Adrenal gland (tissue), 12 donors: ENCODE data around the gene SGPL1. TPM values are rescaled to one million over a fixed set of nuclear protein-coding genes. Genes with fewer than 3 reads are reported as not detected.

Experiments used
- DNase-seq, 7 donors: peaks; one replicate each; pipeline ENCODE4 v3.0.0-alpha.2; 2019 to 2020
- H3K27ac ChIP-seq, 5 donors: fragments of 200-600 bp; sonication (generic) in 4 of 5; 1 replicate in 3 of 5; 2 replicates in 2 of 5; pipeline versions ENCODE4 v1.5.1 to v1.8.0; 2016 to 2020; ENCODE audit warnings: mild to moderate bottlenecking in 1 of 5
- H3K27me3 ChIP-seq: fragments of 200-600 bp; 2 replicates; pipeline ENCODE4 v1.8.0; 2021
- H3K36me3 ChIP-seq, 2 donors: fragments of 200-600 bp; replicated peaks in 1 of 2; 1 replicate in 1 of 2; 2 replicates in 1 of 2; pipeline versions ENCODE4 v1.5.1 to v1.8.0; 2018 to 2022
- H3K4me1 ChIP-seq, 2 donors: fragments of 200-600 bp; replicated peaks in 1 of 2; 1 replicate in 1 of 2; 2 replicates in 1 of 2; pipeline versions ENCODE4 v1.5.1 to v1.8.0; 2018 to 2021
- H3K4me3 ChIP-seq, 4 donors: fragments of 200-600 bp; sonication (generic) in 3 of 4; one replicate each; pipeline ENCODE4 v1.5.1; 2016 to 2018
- H3K9me3 ChIP-seq, 3 donors: fragments of 200-600 bp; sonication (generic) in 1 of 3; replicated peaks in 1 of 3; 1 replicate in 2 of 3; 2 replicates in 1 of 3; pipeline versions ENCODE4 v1.5.1 to v1.8.0; 2016 to 2021
- POLR2A ChIP-seq, 2 donors: fragments of 450-650 bp; IDR thresholded peaks; one replicate each; pipeline ENCODE4 v1.6.1; 2017; ENCODE audit warnings: antibody characterized with exemption in 2 of 2, mild to moderate bottlenecking in 2 of 2, moderate library complexity in 1 of 2
- WGBS, 4 donors: extraction: QIAGEN DNeasy Blood & Tissue Kit in 2 of 4; methylation state at CpG; one replicate each; pipeline versions ENCODE4 v1.1.5 to v1.1.7; 2013 to 2017; 5-methylcytosine and 5-hydroxymethylcytosine counted together
- intact Hi-C, 2 donors: fragments of 100-400 bp; cut with DNase I; formaldehyde crosslinking; loops; one replicate each; pipeline versions ENCODE4 v1.14.1 to v1.15.0; 2022 to 2023
- polyA plus RNA-seq, 3 donors: library from polyadenylated mRNA; stranded (reverse); fragments of 200-250 nt in 2 of 3; fragments of 350-450 nt in 1 of 3; fragmentation: Illumina TruSeq in 1 of 3; extraction: RNeasy Lipid Tissue Mini Kit (QIAGEN cat#74804) in 1 of 3; gene quantifications; one replicate each; pipeline ENCODE4 v1.2.3, GENCODE V29; 2013 to 2014
- total RNA-seq, 9 donors: library from RNA; depleted of rRNA in 4 of 9; stranded (reverse); fragments of >200 nt in 4 of 9; fragments of 120-200 nt in 1 of 9; fragmentation: NEBNext Ultra II Directional in 1 of 9; extraction: Animal tissue kit (Norgen Biotek cat#: 25700) in 1 of 9; gene quantifications; one replicate each; pipeline versions ENCODE4 v1.1.0 to v1.2.4, GENCODE V29; 2013 to 2023
- TF ChIP-seq, protein P1 (sequence below), 6 experiments: fragments of 450-650 bp in 4 of 6; fragments of 200-600 bp in 2 of 6; sonication (generic) in 1 of 6; IDR thresholded peaks; 1 replicate in 5 of 6; 2 replicates in 1 of 6; pipeline versions ENCODE4 v1.5.1 to v1.8.0; 2016 to 2021; ENCODE audit warnings: antibody characterized with exemption in 6 of 6, mild to moderate bottlenecking in 2 of 6, moderate library complexity in 1 of 6
- donor health status: healthy with polysubstance abuse.
- donor health status: Bipolar disorder and iron deficiency.
- donor health status: DM: yes; HTN: yes; CAD: no.
- donor health status: DM: no; HTN: no; CAD: no.
- donor health status: DM: no; HTN: no; CAD: no.
- donor health status: DM: yes; HTN: yes; CAD: no.

SGPL1 gene
- total and polyA plus RNA-seq, 12 donors: 8.7 to 47.9 (median 33.2) TPM

DNA sequence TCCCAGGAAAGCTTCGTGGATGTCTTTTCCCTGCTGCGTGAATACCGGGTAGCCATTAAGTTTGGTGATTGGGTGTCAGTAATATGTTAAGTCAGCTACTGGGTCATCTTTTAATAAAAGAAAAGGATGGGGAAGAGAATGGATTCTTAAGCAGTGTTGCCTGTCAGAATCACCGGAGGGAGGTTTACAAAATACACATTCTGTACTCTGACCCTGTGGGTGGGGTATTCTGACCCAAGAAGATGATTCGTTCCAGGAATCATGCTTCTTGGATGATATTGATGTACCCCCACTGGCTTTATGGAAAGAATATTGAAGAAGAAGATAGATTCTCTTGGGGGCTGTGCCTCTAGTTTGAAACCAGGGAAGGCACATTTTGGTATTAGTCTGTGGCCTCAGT lies 18.3 kb downstream of the SGPL1 start:
- H3K27me3 ChIP-seq: no peaks in the 10 kb centered on the region
- 80 to 88% (median 87%) methylated on average over 5 of the region's 5 CpGs for WGBS, 4 donors
- no peak for DNase-seq
- no peak for TF ChIP-seq POLR2A (IDR thresholded peaks at IDR 0.05)
- TF ChIP-seq, protein P1, sequence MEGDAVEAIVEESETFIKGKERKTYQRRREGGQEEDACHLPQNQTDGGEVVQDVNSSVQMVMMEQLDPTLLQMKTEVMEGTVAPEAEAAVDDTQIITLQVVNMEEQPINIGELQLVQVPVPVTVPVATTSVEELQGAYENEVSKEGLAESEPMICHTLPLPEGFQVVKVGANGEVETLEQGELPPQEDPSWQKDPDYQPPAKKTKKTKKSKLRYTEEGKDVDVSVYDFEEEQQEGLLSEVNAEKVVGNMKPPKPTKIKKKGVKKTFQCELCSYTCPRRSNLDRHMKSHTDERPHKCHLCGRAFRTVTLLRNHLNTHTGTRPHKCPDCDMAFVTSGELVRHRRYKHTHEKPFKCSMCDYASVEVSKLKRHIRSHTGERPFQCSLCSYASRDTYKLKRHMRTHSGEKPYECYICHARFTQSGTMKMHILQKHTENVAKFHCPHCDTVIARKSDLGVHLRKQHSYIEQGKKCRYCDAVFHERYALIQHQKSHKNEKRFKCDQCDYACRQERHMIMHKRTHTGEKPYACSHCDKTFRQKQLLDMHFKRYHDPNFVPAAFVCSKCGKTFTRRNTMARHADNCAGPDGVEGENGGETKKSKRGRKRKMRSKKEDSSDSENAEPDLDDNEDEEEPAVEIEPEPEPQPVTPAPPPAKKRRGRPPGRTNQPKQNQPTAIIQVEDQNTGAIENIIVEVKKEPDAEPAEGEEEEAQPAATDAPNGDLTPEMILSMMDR (IDR thresholded peaks at IDR 0.05): no peak
- H3K4me1 ChIP-seq: peaks cover 29 to 59% of the 10 kb centered on the region in 2 donors
- no peaks in the 10 kb centered on the region for H3K36me3 ChIP-seq
- peak overlapping the region in 1 of 5 donors; percentile 69 for H3K27ac ChIP-seq
- intact Hi-C loops: no loop called here
- H3K4me3 ChIP-seq: no peak overlapping the region
- H3K9me3 ChIP-seq: no peaks in the 10 kb centered on the region

DNA sequence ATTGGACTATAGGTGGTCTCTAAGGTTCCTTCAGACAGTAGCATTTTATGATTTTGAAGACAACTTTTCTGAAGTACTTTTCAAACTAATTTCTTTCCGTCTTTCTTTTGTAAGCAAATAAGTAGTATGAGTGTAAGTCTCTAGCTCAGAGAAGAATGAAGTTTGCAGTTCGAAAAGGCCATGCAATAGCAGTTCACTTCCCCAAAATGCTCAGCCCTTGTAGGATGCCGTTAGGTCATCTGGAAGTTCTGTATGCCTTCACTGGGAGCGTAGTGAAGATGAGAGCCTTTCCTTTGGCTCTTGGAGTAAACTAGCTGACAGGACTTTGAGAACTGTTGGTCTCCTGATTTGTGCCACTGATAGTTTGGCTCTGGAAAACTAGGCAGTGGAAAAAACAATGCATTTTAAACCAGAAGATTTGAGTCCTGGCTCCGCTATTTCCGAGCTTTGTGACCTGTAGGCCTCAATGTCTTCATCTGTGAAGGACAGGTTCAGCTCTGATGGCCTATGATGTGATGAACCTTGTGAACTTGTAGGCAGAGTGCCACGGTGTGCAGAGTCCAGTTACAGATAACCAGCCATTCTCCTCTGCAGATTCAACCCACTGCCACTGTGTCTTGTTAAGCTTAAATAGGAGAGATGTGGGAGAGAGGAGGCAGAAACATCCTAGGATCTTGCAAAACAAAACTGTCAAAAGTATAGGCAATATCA lies 18.8 kb downstream of the SGPL1 start:
- Histone ChIP-seq H3K27ac (no peak overlapping the region), H3K9me3 (no peaks in the 10 kb centered on the region), H3K4me3 (no peak overlapping the region), H3K36me3 (no peaks in the 10 kb centered on the region), H3K27me3 (no peaks in the 10 kb centered on the region), H3K4me1 (peaks cover 25 to 53% of the 10 kb centered on the region in 2 donors)
- 68 to 88% (median 78%) methylated on average over 7 of the region's 7 CpGs for WGBS, 4 donors
- TF ChIP-seq POLR2A (IDR thresholded peaks at IDR 0.05): no peak
- TF ChIP-seq, protein P1 (IDR thresholded peaks at IDR 0.05): no peak
- no peak for DNase-seq
- intact Hi-C loops: no loop called here

DNA sequence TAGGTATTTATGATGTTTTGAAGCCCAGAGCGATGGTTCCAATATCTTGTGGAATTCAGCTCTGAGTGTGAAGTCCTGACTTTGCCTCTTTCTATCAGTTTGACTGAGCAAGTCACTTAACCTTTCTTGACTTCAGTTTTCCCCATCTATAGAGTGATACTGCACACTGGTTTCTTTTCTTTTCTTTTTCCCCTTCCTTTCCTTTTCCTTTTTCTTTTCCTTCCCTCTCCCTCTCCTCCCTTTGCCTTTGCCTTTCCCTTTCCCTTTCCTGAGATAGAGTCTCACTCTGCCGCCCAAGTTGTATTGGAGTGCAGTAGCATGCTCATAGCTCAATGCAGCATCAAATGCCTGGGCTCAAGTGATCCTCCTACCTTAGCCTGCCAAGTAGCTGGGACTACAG lies 20.6 kb downstream of the SGPL1 start:
- Histone ChIP-seq H3K9me3 (no peaks in the 10 kb centered on the region), H3K36me3 (no peaks in the 10 kb centered on the region), H3K4me3 (no peak overlapping the region), H3K27me3 (no peaks in the 10 kb centered on the region), H3K4me1 (peaks cover 25 to 45% of the 10 kb centered on the region in 2 donors), H3K27ac (no peak overlapping the region)
- intact Hi-C loops: no loop called here
- no peak for DNase-seq
- no peak for TF ChIP-seq POLR2A (IDR thresholded peaks at IDR 0.05)
- TF ChIP-seq, protein P1 (IDR thresholded peaks at IDR 0.05): no peak
- WGBS, 4 donors: 74 to 92% (median 84%) methylated on average over 2 of the region's 2 CpGs

DNA sequence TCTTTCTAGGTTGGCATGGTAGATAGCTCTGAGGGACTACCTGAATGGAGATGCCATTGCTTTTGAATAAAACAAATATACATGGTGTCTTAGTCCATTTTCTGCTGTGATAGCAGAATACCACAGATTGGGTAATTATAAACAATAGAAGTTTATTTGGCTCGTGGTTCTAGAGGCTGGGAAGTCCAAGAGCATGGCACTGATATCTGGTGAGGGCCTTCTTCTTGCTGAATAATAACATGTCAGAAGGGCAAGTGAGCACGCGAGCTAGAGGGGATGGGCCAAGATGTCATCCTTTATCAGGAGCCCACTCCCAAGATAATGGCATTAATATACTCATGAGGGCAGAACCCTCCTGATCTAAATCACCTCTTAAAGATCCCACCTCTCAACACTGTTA lies 21.9 kb downstream of the SGPL1 start:
- TF ChIP-seq, protein P1 (IDR thresholded peaks at IDR 0.05): no peak
- TF ChIP-seq POLR2A (IDR thresholded peaks at IDR 0.05): no peak
- intact Hi-C loops: no loop called here
- H3K4me1 ChIP-seq: peaks cover 18 to 31% of the 10 kb centered on the region in 2 donors
- H3K36me3 ChIP-seq: no peaks in the 10 kb centered on the region
- H3K27ac ChIP-seq: no peak overlapping the region
- no peaks in the 10 kb centered on the region for H3K9me3 ChIP-seq
- no peaks in the 10 kb centered on the region for H3K27me3 ChIP-seq
- H3K4me3 ChIP-seq: no peak overlapping the region
- 95 to 97% (median 97%) methylated on average over 3 of the region's 3 CpGs for WGBS, 4 donors
- no peak for DNase-seq
